WTC11 (cell line): ENCODE data around the gene COL27A1.

Source experiments
- AFF4 ChIP-seq: sonication (generic); formaldehyde crosslinking; IDR thresholded peaks from 2 replicates; pipeline ENCODE4 v1.8.1; 2023; ENCODE audit warnings: mild to moderate bottlenecking, missing genetic modification reagents, borderline replicate concordance
- CTCF ChIP-seq: fragments of 200-600 bp; IDR thresholded peaks from 2 replicates; pipeline ENCODE4 v1.8.0; 2022; ENCODE audit warnings: antibody characterized with exemption
- ERG ChIP-seq: fragments of 250-450 bp; sonication (Bioruptor Pico); IDR thresholded peaks from 2 replicates; pipeline ENCODE4 v1.8.0; 2021; ENCODE audit warnings: mild to moderate bottlenecking
- IRF2 ChIP-seq: sonication (generic); formaldehyde crosslinking; IDR thresholded peaks from 2 replicates; pipeline ENCODE4 v1.8.0; 2022; ENCODE audit warnings: low read depth, missing genetic modification reagents, borderline replicate concordance
- NR1H2 ChIP-seq: sonication (generic); formaldehyde crosslinking; IDR thresholded peaks from 2 replicates; pipeline ENCODE4 v1.9.0; 2021; ENCODE audit warnings: mild to moderate bottlenecking, moderate library complexity, missing genetic modification reagents
- NR2C2 ChIP-seq: sonication (generic); formaldehyde crosslinking; IDR thresholded peaks from 2 replicates; pipeline ENCODE4 v1.8.0; 2022; ENCODE audit warnings: mild to moderate bottlenecking, missing genetic modification reagents
- PREB ChIP-seq: sonication (generic); formaldehyde crosslinking; IDR thresholded peaks from 2 replicates; pipeline ENCODE4 v1.8.1; 2022; ENCODE audit warnings: mild to moderate bottlenecking, missing genetic modification reagents, moderate library complexity, borderline replicate concordance
- TCF7 ChIP-seq: sonication (generic); formaldehyde crosslinking; IDR thresholded peaks from 2 replicates; pipeline ENCODE4 v1.8.0; 2022; ENCODE audit warnings: mild to moderate bottlenecking, low read depth, missing genetic modification reagents, moderate library complexity
- TEAD4 ChIP-seq: sonication (generic); formaldehyde crosslinking; IDR thresholded peaks from 2 replicates; pipeline ENCODE4 v1.8.0; 2022; ENCODE audit warnings: mild to moderate bottlenecking, missing genetic modification reagents
- ZBTB43 ChIP-seq: sonication (generic); formaldehyde crosslinking; IDR thresholded peaks from 2 replicates; pipeline ENCODE4 v1.8.1; 2023; ENCODE audit warnings: mild to moderate bottlenecking, missing genetic modification reagents
- ZNF138 ChIP-seq: sonication (generic); formaldehyde crosslinking; conservative IDR thresholded peaks from 2 replicates; pipeline ENCODE4 v1.8.1; 2022; ENCODE audit warnings: mild to moderate bottlenecking, moderate library complexity, missing genetic modification reagents
- ZNF232 ChIP-seq: sonication (generic); formaldehyde crosslinking; IDR thresholded peaks from 2 replicates; pipeline ENCODE4 v1.8.0; 2022; ENCODE audit warnings: mild to moderate bottlenecking, missing genetic modification reagents
- TF ChIP-seq, protein P1 (sequence below): sonication (generic); formaldehyde crosslinking; conservative IDR thresholded peaks from 2 replicates; pipeline ENCODE4 v1.8.1; 2022; ENCODE audit warnings: mild to moderate bottlenecking, missing genetic modification reagents
- TF ChIP-seq, protein P2 (sequence below): sonication (generic); formaldehyde crosslinking; IDR thresholded peaks from 2 replicates; pipeline ENCODE4 v1.8.1; 2022; ENCODE audit warnings: low read depth, missing genetic modification reagents, borderline replicate concordance

DNA sequence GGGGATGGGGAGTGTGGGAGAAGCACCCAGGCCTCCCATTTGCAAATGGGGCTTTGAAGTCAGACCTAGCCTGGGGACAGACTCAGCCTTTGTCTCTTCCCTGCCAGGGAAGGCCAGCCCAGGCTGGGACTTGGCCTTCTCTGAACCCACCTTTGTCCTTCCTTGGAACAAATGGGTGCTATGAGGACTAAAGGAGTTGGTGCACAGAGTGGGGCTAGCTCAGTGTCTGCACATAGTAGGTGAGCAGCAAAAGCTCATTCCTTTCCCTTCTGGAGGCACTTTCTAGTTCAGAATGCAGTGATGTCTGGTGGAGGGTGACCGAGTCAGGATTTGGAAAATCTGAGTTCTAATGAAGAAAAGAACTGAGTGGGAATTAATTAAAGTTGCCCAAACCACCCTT lies 37.2 kb downstream of the COL27A1 start:
- TF ChIP-seq AFF4 (CRISPR knock-in tag) (no peak), NR2C2 (CRISPR knock-in tag) (no peak), CTCF (no peak), TCF7 (CRISPR knock-in tag) (no peak), ZBTB43 (CRISPR knock-in tag) (no peak), ZNF138 (CRISPR knock-in tag) (no peak), PREB (CRISPR knock-in tag) (no peak), ERG (CRISPR knock-in tag) (no peak), ZNF232 (CRISPR knock-in tag) (no peak), IRF2 (no peak), NR1H2 (CRISPR knock-in tag) (no peak), TEAD4 (CRISPR knock-in tag) (no peak)
- TF ChIP-seq, protein P1, sequence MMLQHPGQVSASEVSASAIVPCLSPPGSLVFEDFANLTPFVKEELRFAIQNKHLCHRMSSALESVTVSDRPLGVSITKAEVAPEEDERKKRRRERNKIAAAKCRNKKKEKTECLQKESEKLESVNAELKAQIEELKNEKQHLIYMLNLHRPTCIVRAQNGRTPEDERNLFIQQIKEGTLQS, result no peak
- TF ChIP-seq, protein P2, sequence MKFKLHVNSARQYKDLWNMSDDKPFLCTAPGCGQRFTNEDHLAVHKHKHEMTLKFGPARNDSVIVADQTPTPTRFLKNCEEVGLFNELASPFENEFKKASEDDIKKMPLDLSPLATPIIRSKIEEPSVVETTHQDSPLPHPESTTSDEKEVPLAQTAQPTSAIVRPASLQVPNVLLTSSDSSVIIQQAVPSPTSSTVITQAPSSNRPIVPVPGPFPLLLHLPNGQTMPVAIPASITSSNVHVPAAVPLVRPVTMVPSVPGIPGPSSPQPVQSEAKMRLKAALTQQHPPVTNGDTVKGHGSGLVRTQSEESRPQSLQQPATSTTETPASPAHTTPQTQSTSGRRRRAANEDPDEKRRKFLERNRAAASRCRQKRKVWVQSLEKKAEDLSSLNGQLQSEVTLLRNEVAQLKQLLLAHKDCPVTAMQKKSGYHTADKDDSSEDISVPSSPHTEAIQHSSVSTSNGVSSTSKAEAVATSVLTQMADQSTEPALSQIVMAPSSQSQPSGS (CRISPR knock-in tag), result no peak
